GM12801 (cell line): ENCODE data around the gene ENPEP.

Experiments used
- CTCF ChIP-seq: IDR thresholded peaks from one replicate; pipeline ENCODE4 v1.5.1; 2011; ENCODE audit warnings: control low read depth; ENCODE audit not compliant: insufficient read length; ENCODE audit errors: extremely low read depth

Gene ENPEP

GRCh38 chr4:110609044-110609750, 133.2 kb downstream of the ENPEP start:
- TF ChIP-seq CTCF = no peak

- TF ChIP-seq CTCF = no peak
Observed at GRCh38 chr4:110610620-110610939, 134.6 kb downstream of the ENPEP start.

- no peak for TF ChIP-seq CTCF
Observed at GRCh38 chr4:110610940-110611831, 135.2 kb downstream of the ENPEP start.

- TF ChIP-seq CTCF = no peak
Observed at GRCh38 chr4:110611968-110612447, 136.1 kb downstream of the ENPEP start.

GRCh38 chr4:110612631-110613269, 136.8 kb downstream of the ENPEP start:
- no peak for TF ChIP-seq CTCF

- no peak for TF ChIP-seq CTCF
Observed at GRCh38 chr4:110613745-110614144, 137.8 kb downstream of the ENPEP start.
